HEK293T (cell line): Measurements from ENCODE around the gene APOBEC3A.

Experiments used
- CTBP1 ChIP-seq: fragments of 450-650 bp; IDR thresholded peaks from 2 replicates; pipeline ENCODE4 v1.6.1; 2016; ENCODE audit warnings: borderline replicate concordance
- ELF4 ChIP-seq: fragments of 450-650 bp; IDR thresholded peaks from 2 replicates; pipeline ENCODE4 v1.6.1; 2017; ENCODE audit warnings: antibody characterized with exemption
- HDGF ChIP-seq: fragments of 450-650 bp; IDR thresholded peaks from 2 replicates; pipeline ENCODE4 v1.6.1; 2017; ENCODE audit warnings: antibody characterized with exemption, borderline replicate concordance
- NFRKB ChIP-seq: fragments of 450-650 bp; IDR thresholded peaks from 2 replicates; pipeline ENCODE4 v1.6.1; 2016; ENCODE audit warnings: mild to moderate bottlenecking, moderate library complexity
- SUZ12 ChIP-seq: fragments of 450-650 bp; IDR thresholded peaks from 2 replicates; pipeline ENCODE4 v1.6.1; 2016; ENCODE audit warnings: mild to moderate bottlenecking

GRCh38 chr22:38956551-38956950 lies 858 bp upstream of the APOBEC3A start:
- TF ChIP-seq NFRKB (no peak), ELF4 (no peak), CTBP1 (no peak), SUZ12 (no peak), HDGF (no peak)
